Measurements from ENCODE around the gene ATG7.

Gene ATG7

DNA sequence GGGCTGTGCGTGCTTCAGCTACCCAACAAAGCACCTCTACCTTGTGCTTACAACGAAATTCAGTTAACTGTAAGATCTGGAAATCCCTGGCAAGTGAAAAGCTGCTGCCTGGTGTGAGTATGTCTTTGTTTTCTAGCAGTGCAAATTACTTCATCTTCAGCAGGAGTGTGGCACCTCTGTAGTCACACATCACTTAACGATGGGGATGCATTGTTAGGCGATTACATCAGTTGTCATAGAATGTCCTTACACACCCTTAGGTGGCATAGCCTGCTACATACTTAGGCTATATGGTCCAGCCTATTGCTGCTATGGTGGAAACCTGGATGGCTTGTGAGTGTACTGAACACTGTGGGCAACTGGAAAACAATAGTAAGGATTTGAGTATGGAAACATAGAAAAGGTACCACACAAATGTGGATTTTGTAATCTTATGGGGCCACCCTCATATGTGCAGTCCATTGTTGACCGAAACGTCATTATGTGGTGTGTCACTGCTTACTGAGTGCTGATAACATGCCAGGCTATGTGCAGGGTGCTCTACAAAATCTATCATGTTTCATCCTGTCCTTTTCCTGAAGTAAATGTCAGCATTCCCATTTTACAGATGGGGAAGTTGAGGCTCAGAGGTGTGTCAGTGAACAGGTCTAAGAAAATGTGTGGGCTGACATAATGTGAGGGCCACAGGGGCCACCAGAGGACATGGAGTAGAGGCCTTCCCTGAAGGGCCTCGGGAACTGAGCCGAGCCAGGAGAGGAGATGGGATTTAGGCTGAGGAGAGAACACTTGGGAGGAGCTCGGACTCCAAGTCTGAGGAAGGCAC, 198.0 kb downstream of the ATG7 start:
- DNase-seq (ENCODE audit: extremely low spot score), result no peak
- TF ChIP-seq, protein P1, sequence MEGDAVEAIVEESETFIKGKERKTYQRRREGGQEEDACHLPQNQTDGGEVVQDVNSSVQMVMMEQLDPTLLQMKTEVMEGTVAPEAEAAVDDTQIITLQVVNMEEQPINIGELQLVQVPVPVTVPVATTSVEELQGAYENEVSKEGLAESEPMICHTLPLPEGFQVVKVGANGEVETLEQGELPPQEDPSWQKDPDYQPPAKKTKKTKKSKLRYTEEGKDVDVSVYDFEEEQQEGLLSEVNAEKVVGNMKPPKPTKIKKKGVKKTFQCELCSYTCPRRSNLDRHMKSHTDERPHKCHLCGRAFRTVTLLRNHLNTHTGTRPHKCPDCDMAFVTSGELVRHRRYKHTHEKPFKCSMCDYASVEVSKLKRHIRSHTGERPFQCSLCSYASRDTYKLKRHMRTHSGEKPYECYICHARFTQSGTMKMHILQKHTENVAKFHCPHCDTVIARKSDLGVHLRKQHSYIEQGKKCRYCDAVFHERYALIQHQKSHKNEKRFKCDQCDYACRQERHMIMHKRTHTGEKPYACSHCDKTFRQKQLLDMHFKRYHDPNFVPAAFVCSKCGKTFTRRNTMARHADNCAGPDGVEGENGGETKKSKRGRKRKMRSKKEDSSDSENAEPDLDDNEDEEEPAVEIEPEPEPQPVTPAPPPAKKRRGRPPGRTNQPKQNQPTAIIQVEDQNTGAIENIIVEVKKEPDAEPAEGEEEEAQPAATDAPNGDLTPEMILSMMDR (IDR thresholded peaks at IDR 0.05; ENCODE audit: control extremely low read depth, extremely low read depth, low read depth, missing control alignments), result no peak
- ChIA-PET CTCF (no interaction called here), POLR2A (no interaction called here)

DNA sequence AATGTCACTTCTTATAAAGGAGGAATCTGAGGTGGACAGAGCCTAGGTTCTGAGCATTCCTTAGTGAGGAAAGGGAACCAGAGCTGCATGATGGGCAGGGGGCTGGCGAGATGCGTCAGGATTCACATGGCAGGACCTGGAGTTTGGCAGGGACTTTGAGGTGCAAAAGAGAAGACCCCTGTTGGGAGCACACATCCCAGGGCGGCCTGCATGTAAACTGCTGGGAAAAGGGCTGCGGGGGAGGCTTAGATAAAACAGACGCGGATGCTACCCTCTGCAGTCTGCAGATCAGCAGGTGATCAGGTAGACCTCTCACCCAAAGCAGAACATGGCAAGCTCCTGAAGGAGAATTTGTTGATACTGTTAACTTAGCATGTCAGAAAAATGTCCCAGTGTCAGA, 203.1 kb downstream of the ATG7 start:
- ChIA-PET CTCF (no interaction called here), POLR2A (no interaction called here)
- TF ChIP-seq, protein P1 (IDR thresholded peaks at IDR 0.05; ENCODE audit: control extremely low read depth, extremely low read depth, low read depth, missing control alignments), result no peak
- no peak for DNase-seq (ENCODE audit: extremely low spot score)

DNA sequence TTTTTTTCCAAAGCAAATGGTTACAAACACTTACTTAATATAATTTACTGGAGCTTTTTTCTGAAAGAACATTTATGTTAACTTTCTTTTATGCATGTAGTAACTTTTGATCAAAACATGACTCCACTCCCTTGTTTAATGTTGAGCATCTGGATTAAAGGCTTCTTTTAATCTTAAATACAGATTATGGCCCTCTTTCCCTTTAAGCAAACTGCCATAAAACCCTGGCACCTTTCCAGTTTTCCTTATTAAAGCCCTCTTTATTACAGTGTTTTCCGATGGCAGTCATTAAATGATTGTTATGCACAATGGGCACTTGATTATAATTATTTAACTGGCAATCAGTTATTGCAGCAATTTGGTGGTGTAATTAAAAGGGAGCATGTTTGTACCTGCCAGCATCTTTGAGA, 204.5 kb downstream of the ATG7 start:
- ChIA-PET CTCF (no interaction called here), POLR2A (interaction anchor here (0.6 kb wide), 1 partner anchor 450 kb away, joined by 4 read pairs; no protein-coding TSS in a partner anchor)

DNA sequence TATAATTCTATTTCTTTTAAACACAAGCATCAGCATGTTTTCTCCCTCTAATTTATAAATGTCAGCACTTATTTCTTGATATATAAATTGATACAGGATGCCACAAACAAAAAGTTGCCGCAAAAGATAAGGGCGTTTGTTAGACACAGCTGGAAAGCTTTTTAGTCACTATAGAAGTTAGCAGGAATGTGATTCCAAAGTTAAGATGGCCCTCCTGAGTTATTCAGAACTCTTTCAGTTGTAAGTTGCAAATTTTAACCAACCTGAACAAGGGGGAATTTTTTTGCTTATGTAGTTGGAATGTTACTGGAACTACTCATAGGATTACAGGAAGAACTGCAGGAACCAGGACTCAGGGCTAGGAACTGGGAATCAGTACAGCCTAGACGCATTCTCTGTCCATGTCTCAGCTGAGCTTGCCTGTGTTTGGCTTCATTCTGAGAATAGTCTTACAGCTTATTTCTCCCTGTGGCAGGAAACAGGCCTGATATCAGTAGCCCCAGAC, 205.3 kb downstream of the ATG7 start:
- POLR2A ChIA-PET, result no interaction called here
- DNase-seq (ENCODE audit: extremely low spot score), result no peak
- TF ChIP-seq, protein P1 (IDR thresholded peaks at IDR 0.05; ENCODE audit: control extremely low read depth, extremely low read depth, low read depth, missing control alignments), result no peak
- CTCF ChIA-PET, result no interaction called here

More for the DNA sequence above, 204.5 kb downstream of the ATG7 start:
- DNase-seq (ENCODE audit: extremely low spot score), result no peak
- TF ChIP-seq, protein P1 (IDR thresholded peaks at IDR 0.05; ENCODE audit: control extremely low read depth, extremely low read depth, low read depth, missing control alignments), result no peak

DNA sequence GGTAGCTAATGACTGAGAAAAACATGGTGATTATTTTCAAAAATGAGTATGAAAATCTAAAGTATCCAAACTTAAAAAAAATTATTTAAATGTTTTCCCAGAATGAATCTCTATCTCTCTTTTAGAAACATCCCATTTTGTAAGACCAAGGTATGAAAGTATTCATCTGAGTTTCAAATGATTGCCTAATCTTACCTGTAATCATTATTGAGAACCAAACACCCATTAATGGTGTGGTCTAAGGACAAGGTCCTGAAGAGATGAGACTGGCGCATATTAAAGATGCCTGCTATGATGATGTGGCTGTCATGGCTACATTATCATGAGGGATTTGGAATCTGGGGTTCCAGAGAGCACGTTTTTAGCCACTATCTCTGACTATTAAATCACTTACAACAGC, 206.0 kb downstream of the ATG7 start:
- no peak for DNase-seq (ENCODE audit: extremely low spot score)
- POLR2A ChIA-PET, result no interaction called here

DNA sequence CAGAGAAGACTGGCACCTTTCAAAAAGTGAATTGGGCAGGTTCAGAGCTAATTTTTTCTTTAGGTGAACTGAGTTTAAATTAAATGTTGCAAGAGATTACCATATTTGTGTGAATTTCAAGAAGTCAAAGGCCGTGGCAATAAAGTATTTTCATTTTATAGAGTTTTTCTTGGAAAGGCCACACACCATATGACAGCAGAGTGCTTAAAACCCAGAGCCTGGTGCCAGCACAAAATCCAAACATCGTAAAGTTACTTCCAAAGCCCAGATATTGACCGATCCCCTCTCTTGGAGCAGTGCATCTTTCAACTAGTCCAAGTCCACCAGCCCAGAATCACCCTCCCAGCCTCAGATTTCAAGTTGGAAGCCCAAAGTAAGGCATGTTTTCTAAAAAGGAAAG, 207.0 kb downstream of the ATG7 start:
- POLR2A ChIA-PET, result no interaction called here
- CTCF ChIA-PET, result no interaction called here
- no peak for DNase-seq (ENCODE audit: extremely low spot score)
- TF ChIP-seq, protein P1 (IDR thresholded peaks at IDR 0.05; ENCODE audit: control extremely low read depth, extremely low read depth, low read depth, missing control alignments), result no peak

More for the DNA sequence above, 206.0 kb downstream of the ATG7 start:
- CTCF ChIA-PET, result no interaction called here
- TF ChIP-seq, protein P1 (IDR thresholded peaks at IDR 0.05; ENCODE audit: control extremely low read depth, extremely low read depth, low read depth, missing control alignments), result no peak

Data from GM10248 (cell line).